Measurements from ENCODE around the gene KCNAB1.

- no peak for TF ChIP-seq CTCF (optimal IDR thresholded peaks at IDR 0.05 in 1 of 3, IDR thresholded peaks at IDR 0.05 in 1 of 3, conservative IDR thresholded peaks at IDR 0.05 in 1 of 3; ENCODE audit: extremely low read depth in 1 of 3, insufficient read depth in 2 of 3, low read length in 3 of 3)
- no peak for TF ChIP-seq EZH2 (IDR thresholded peaks at IDR 0.05; ENCODE audit: low read length)
These were observed 231.4 kb downstream of the KCNAB1 start for GRCh38 chr3:156351783-156352182.

Measured in keratinocyte (primary cell).